GM18498 (cell line): ENCODE data around the gene PEAK3.

Experiments used
- ATAC-seq: cut with Tn5 transposase; IDR thresholded peaks from one replicate; pipeline ENCODE4 v1.9.1; 2021; ENCODE audit warnings: mild to moderate bottlenecking, moderate library complexity; ENCODE audit not compliant: unreplicated experiment

The PEAK3 gene

GRCh38 chr19:2282062-2282861 lies at the start of gene PEAK3:
Gene PEAK3 (minus strand): TSS chr19:2282175. CDS start chr19:2280931, 1,244 bp downstream.
- ATAC-seq: no peak

- no peak for ATAC-seq
These were observed 48.8 kb upstream of the PEAK3 start for GRCh38 chr19:2330632-2331284.

GRCh38 chr19:2330255-2330631 lies 48.3 kb upstream of the PEAK3 start:
- ATAC-seq: no peak

GRCh38 chr19:2329501-2329916 lies 47.5 kb upstream of the PEAK3 start:
- ATAC-seq: no peak

GRCh38 chr19:2329149-2329478 lies 47.1 kb upstream of the PEAK3 start:
- no peak for ATAC-seq

GRCh38 chr19:2328401-2329148 lies 46.6 kb upstream of the PEAK3 start, which contains the start of the genes LSM7 and SPPL2B:
Gene LSM7 (minus strand): TSS chr19:2328586. CDS start chr19:2328566, 20 bp downstream.
Gene SPPL2B (plus strand): TSS chr19:2328684. CDS start chr19:2328710, 26 bp downstream.
- ATAC-seq: peak; percentile 69

GRCh38 chr19:2327773-2328400 lies 45.9 kb upstream of the PEAK3 start:
- ATAC-seq: peak; percentile 36

- no peak for ATAC-seq
These were observed 44.9 kb upstream of the PEAK3 start for GRCh38 chr19:2326699-2327360.

GRCh38 chr19:2325281-2326046 lies 43.5 kb upstream of the PEAK3 start:
- ATAC-seq: no peak

GRCh38 chr19:2324220-2324948 lies 42.4 kb upstream of the PEAK3 start:
- ATAC-seq: no peak

GRCh38 chr19:2323707-2324106 lies 41.7 kb upstream of the PEAK3 start:
- no peak for ATAC-seq

GRCh38 chr19:2321565-2322283 lies 39.7 kb upstream of the PEAK3 start:
- ATAC-seq: no peak

- no peak for ATAC-seq
These were observed 39.0 kb upstream of the PEAK3 start for GRCh38 chr19:2320939-2321338.

GRCh38 chr19:2320049-2320448 lies 38.1 kb upstream of the PEAK3 start:
- no peak for ATAC-seq

GRCh38 chr19:2319551-2319950 lies 37.6 kb upstream of the PEAK3 start:
- ATAC-seq: no peak

- no peak for ATAC-seq
These were observed 36.9 kb upstream of the PEAK3 start for GRCh38 chr19:2318923-2319322.

GRCh38 chr19:2317756-2318155 lies 35.8 kb upstream of the PEAK3 start:
- no peak for ATAC-seq

GRCh38 chr19:2317300-2317699 lies 35.3 kb upstream of the PEAK3 start:
- ATAC-seq: no peak
